ENCODE data around the gene RBP5.

DNA sequence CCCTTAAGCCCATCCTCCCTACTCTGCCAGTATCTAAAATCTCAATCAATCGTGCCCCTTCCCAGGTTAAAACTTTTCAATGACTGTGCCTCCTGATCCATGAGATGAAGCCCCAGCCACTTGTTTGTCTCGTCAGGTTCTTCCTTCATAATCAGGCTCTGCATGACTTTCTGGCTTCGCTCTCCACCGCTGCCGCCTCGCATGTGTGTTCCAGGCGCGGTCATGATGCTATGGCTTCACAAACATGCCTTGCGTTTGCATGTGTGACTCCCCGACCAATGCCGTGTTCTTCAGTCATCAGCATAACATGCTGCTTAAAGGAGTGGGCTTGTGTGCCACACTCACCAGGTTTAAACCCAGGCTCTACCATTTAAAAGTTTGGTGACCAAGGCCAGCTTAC lies 14.7 kb downstream of the RBP5 start:
- TF ChIP-seq, protein P1, sequence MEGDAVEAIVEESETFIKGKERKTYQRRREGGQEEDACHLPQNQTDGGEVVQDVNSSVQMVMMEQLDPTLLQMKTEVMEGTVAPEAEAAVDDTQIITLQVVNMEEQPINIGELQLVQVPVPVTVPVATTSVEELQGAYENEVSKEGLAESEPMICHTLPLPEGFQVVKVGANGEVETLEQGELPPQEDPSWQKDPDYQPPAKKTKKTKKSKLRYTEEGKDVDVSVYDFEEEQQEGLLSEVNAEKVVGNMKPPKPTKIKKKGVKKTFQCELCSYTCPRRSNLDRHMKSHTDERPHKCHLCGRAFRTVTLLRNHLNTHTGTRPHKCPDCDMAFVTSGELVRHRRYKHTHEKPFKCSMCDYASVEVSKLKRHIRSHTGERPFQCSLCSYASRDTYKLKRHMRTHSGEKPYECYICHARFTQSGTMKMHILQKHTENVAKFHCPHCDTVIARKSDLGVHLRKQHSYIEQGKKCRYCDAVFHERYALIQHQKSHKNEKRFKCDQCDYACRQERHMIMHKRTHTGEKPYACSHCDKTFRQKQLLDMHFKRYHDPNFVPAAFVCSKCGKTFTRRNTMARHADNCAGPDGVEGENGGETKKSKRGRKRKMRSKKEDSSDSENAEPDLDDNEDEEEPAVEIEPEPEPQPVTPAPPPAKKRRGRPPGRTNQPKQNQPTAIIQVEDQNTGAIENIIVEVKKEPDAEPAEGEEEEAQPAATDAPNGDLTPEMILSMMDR (IDR thresholded peaks at IDR 0.05) = no peak
- TF ChIP-seq POLR2A (IDR thresholded peaks at IDR 0.05) = no peak

All from adrenal gland (tissue), 5 donors.